ENCODE data around the gene PWP2. TPM values are rescaled to one million over a fixed set of nuclear protein-coding genes. Genes with fewer than 3 reads are reported as not detected.

The PWP2 gene
- total RNA-seq, 3 donors from 2014 or later (not counting 1 experiment from before 2014, with no cell fraction given): 28.5 to 32.7 (median 32.7) TPM

- Histone ChIP-seq H3K27me3 (ENCODE audit: control insufficient read depth, insufficient read depth, low read length) (no peaks in the 10 kb centered on the region), H3K4me1 (ENCODE audit: control insufficient read depth, insufficient read depth, low read length) (peaks cover 27% of the 10 kb centered on the region), H3K27ac (ENCODE audit: low read length) (peak overlapping the region; percentile 94), H3K4me3 (ENCODE audit: low read length) (no peak overlapping the region), H3K9me3 (ENCODE audit: control insufficient read depth, insufficient read depth, low read length) (no peaks in the 10 kb centered on the region), H3K36me3 (ENCODE audit: control insufficient read depth, insufficient read depth, low read length) (peaks cover 58% of the 10 kb centered on the region)
- 62% methylated on average over 13 of the region's 13 CpGs for WGBS (ENCODE audit: insufficient coverage)
- Mint-ChIP-seq H3K36me3 (peaks cover 8% of the 10 kb centered on the region), H3K9me3 (no peaks in the 10 kb centered on the region), H3K27ac (peak overlapping the region; percentile 94 to 100), H3K27me3 (ENCODE audit: low read depth in 2 of 2) (no peaks in the 10 kb centered on the region), H3K4me1 (peaks cover 53 to 59% of the 10 kb centered on the region in 2 donors), H3K4me3 (peak overlapping the region; percentile 85)
- no peak for TF ChIP-seq CTCF (IDR thresholded peaks at IDR 0.05)
- DNase-seq: no peak
- peak; percentile 5 to 22 (median 19) for ATAC-seq
- intact Hi-C loops (cut with micrococcal nuclease): loop anchor here (1.0 to 5.0 kb wide), 3 partner anchors 18 to 53 kb away; partner anchors contain the start of gene TRAPPC10
These were observed 42.3 kb upstream of the PWP2 start for GRCh38 chr21:44064852-44065403.

GRCh38 chr21:44065428-44065827, 41.8 kb upstream of the PWP2 start:
- ATAC-seq (peak; percentile 89 to 96 (median 90)), DNase-seq (peak; percentile 74 to 97)
- Histone ChIP-seq H3K4me3 (ENCODE audit: low read length) (no peak overlapping the region), H3K4me1 (ENCODE audit: control insufficient read depth, insufficient read depth, low read length) (peaks cover 27% of the 10 kb centered on the region), H3K36me3 (ENCODE audit: control insufficient read depth, insufficient read depth, low read length) (peaks cover 60% of the 10 kb centered on the region), H3K9me3 (ENCODE audit: control insufficient read depth, insufficient read depth, low read length) (no peaks in the 10 kb centered on the region), H3K27ac (ENCODE audit: low read length) (peak overlapping the region; percentile 94), H3K27me3 (ENCODE audit: control insufficient read depth, insufficient read depth, low read length) (no peaks in the 10 kb centered on the region)
- intact Hi-C loops (cut with micrococcal nuclease): loop anchor here (1.0 to 5.0 kb wide), 3 partner anchors 18 to 53 kb away; partner anchors contain the start of gene TRAPPC10
- Mint-ChIP-seq H3K4me3 (peak overlapping the region; percentile 85), H3K27me3 (ENCODE audit: low read depth in 2 of 2) (no peaks in the 10 kb centered on the region), H3K36me3 (peaks cover 8% of the 10 kb centered on the region), H3K27ac (peak overlapping the region; percentile 94 to 100), H3K4me1 (peaks cover 56 to 61% of the 10 kb centered on the region in 2 donors), H3K9me3 (no peaks in the 10 kb centered on the region)
- no peak for TF ChIP-seq CTCF (IDR thresholded peaks at IDR 0.05)
- 22% methylated on average over 9 of the region's 9 CpGs for WGBS (ENCODE audit: insufficient coverage)

- Mint-ChIP-seq H3K9me3 (no peaks in the 10 kb centered on the region), H3K27ac (peak overlapping the region; percentile 94 to 100), H3K4me1 (peaks cover 62 to 66% of the 10 kb centered on the region in 2 donors), H3K4me3 (peak overlapping the region; percentile 85), H3K27me3 (ENCODE audit: low read depth in 2 of 2) (no peaks in the 10 kb centered on the region), H3K36me3 (peaks cover 8% of the 10 kb centered on the region)
- 76% methylated on average over 10 of the region's 10 CpGs for WGBS (ENCODE audit: insufficient coverage)
- TF ChIP-seq CTCF (IDR thresholded peaks at IDR 0.05): no peak
- peaks cover 27% of the 10 kb centered on the region for H3K4me1 ChIP-seq (ENCODE audit: control insufficient read depth, insufficient read depth, low read length)
- no peaks in the 10 kb centered on the region for H3K9me3 ChIP-seq (ENCODE audit: control insufficient read depth, insufficient read depth, low read length)
- ATAC-seq (no peak), DNase-seq (peak in 1 of 2 donors; percentile 16)
- no peaks in the 10 kb centered on the region for H3K27me3 ChIP-seq (ENCODE audit: control insufficient read depth, insufficient read depth, low read length)
- no peak overlapping the region for H3K4me3 ChIP-seq (ENCODE audit: low read length)
- H3K27ac ChIP-seq (ENCODE audit: low read length): peak overlapping the region; percentile 94
- H3K36me3 ChIP-seq (ENCODE audit: control insufficient read depth, insufficient read depth, low read length): peaks cover 65% of the 10 kb centered on the region
- intact Hi-C loops (cut with micrococcal nuclease): loop anchor here (5.0 kb wide), 1 partner anchor 54 kb away; the partner anchor contains the start of gene TRAPPC10
These were observed 41.1 kb upstream of the PWP2 start for GRCh38 chr21:44066116-44066515.
